ENCODE results near the gene ZSCAN21.

- TF ChIP-seq POLR2A (IDR thresholded peaks at IDR 0.05; ENCODE audit: low read length) (no peak), GATA1 (IDR thresholded peaks at IDR 0.05; ENCODE audit: low read depth, low read length) (no peak)
Measured at GRCh38 chr7:100075418-100075817, 25.8 kb downstream of the ZSCAN21 start.
